Stimulated activated CD8-positive, alpha-beta memory T cell treated with anti-CD3 and anti-CD28 coated beads, Interleukin-4, amount 100 ng/mL, for 1 hour (primary cell): ENCODE measurements around the gene FAM177A1.

Experiments used
- DNase-seq, 2 donors: peaks; one replicate each; pipeline ENCODE4 v3.0.0-alpha.2; 2020; ENCODE audit warnings: low read depth in 2 of 2, low spot score in 1 of 2

FAM177A1 gene

GRCh38 chr14:35122696-35123387 is 76.8 kb downstream of the FAM177A1 start:
- no peak for DNase-seq

GRCh38 chr14:35123388-35123703 is 77.3 kb downstream of the FAM177A1 start:
- DNase-seq = no peak

- DNase-seq = no peak
Measured at GRCh38 chr14:35124127-35124526, 78.1 kb downstream of the FAM177A1 start.
